ENCODE measurements around the gene TGFA. TPM values are rescaled to one million over a fixed set of nuclear protein-coding genes. Genes with fewer than 3 reads are reported as not detected.

The TGFA gene
- total RNA-seq, 1 donor from 2014 or later = 0.26 TPM

DNA sequence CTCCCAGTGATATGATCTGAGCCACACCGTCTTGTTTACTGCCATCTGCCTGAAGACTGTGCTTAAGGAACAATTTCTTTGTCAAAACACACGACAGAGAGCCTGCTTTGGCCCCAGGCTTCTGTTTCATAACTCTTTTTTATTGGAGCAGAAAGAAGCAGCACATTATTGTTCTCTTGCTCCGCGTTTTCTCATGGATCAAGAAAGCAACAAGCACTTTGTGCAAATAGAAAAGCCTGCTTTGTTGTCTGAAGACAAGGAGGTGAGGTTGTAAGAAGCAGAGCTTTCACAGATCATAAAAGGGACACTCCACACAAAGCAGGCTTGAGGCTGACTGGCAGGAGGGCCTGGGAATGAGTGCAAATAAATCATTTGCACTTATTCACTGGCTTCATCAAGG, 133.5 kb downstream of the TGFA start:
- no peak for DNase-seq (ENCODE audit: low read depth, low spot score)

DNA sequence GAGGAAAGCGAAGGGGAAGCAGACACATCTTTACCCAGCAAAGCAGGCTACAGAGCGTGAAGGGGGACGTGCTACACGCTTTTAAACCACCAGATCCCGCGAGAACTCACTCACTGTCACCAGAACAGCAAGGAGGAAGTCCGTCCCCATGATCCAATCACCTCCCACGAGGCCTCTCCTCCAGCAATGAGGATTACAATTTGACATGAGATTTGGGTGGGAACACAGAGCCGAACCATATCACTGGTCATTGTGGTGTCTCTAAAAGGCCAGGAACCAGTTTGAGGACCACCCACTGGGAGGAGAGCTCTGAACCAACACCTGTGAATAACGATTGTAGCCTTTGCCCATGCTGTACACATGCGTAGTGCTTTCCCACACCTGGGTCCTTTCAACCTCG, 135.1 kb downstream of the TGFA start:
- DNase-seq (ENCODE audit: low read depth, low spot score) = no peak

DNA sequence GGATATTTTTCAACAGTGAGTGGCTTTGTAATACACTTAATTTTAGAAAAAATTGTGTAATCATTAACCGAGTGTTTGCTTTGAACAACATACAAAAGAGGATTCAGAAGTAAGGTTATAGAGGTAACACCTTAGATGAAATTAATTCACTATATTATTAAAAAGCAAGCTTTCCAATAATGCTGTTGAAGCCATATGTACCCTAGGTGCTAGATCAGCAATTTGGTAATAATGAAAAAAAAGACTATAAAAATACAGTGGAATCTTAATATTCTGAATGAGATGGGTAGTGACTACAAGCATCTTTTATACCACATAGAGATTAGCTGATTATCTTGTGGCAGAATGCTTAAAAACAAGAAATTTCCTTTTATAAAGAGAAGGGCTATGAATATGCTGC, 136.6 kb downstream of the TGFA start:
- no peak for DNase-seq (ENCODE audit: low read depth, low spot score)

DNA sequence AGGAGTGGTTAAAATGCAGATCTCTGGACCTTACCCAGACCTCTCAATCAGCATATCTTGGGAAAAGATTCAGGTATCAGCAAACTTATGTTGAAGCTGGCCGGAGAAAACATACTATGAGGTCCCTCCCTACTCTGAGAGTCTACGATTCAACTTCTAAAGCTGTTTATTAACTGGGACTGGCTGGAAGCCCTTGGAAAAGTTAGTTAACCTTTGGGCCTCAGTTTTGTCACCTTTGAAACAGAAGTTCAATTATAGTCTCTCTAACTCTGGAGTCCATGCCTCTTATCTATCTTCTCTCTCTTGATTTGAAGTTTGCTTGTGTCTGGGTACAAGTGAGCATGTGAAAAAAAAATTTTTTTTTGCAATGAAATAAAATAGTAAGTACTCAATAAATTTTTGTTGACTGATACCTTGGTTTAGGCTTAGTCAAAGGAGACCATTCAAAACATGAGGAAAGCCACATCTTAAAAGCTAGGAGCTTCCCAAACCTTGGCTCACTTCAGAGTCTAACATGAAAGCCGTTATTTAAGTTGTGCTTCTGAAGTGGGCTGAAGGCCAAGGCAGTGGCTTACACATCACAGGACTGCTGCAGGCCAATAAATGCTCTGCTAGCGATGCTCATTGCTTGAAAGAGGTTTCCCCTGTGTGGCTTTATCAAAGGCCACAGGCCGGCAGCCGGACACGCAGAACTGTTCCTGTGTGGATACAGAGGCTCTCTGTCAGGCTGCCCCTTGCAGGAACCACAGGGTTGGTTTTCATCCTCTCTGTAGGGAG, 141.1 kb downstream of the TGFA start:
- no peak for DNase-seq (ENCODE audit: low read depth, low spot score)

DNA sequence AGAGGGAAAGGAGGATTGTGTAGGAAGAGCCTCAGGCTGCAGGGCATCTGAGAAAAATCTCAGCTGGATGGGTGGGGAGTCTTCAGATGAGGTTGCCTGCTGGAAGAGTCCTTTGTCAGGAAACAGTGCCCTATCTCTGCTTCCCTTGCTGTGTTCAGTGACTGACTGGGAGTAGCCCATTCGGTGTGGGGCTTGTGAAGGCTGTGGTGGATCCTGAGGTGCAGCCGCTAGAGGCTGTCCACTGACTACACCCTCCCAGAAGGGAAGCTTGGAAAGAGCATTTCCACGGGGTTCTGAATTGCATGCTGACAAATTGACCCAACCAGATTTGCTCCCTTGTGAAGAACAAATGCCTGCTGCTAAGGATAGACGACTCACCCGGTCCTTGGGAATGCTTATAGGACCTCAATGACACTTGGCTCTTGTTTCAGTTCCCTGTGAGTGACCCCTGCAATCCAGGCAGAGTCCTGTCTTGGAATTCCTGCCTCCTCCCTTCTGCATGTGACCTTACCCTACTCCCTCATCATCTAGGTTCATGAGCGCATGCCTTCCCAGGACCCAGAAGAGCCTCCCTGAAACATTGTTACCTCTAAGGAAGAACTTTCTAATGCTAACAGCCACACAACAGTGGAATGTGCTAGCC, 142.0 kb downstream of the TGFA start:
- DNase-seq (ENCODE audit: low read depth, low spot score) = no peak

DNA sequence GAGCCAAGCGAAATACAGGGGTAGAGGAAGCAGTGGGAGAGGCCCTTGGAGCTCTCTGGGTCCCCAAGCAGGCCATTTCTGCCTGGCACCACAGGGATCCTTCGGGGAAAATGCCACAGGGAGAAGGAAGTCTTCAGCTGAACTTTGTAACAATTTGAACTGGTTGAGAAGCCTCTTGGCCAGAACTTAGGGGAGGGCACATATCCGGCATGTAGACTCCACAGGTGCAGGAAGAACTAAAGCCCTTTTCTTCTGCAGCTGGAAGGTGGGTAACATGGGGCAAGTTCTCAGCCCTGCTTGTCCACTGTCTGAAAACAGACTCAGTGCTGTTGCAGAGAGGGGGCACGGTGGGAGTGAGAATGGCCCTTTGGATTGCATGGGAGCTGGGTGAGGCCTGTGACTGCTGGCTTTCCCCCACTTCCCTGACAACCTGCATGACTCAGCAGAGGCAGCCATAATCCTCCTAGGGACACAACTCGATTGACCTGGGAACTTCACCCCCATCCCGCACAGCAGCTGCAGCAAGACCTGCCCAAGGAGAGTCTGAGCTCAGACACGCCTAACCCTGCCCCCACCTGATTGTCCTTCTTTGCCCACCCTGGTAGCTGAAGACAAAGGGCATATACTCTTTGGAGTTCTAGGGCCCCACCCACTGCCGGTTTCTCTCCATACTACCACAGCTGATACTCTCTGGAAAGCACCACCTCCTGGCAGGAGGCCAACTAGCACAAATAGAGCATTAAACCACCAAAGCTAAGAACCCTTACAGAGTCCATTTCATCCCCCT, 150.2 kb downstream of the TGFA start:
- no peak for DNase-seq (ENCODE audit: low read depth, low spot score)

DNA sequence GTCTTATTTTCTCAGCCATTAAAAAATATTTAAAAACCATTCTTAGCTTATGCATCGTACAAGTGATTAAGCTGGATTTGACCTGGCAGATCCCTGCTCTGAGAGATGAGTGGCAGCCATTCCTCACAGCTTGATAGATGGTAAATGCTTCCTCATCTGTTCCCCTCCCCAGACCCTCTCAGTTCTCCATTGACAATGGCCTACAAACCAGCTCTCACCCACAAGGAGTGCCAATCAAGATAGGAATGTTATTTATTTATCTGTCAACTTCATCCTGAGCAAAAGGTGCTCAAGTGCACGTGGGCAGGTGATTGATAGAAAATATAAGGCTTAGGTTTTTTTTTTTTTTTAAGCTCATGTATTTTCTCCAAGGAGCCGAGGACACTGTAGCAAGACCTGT, 153.1 kb downstream of the TGFA start:
- DNase-seq (ENCODE audit: low read depth, low spot score) = no peak

DNA sequence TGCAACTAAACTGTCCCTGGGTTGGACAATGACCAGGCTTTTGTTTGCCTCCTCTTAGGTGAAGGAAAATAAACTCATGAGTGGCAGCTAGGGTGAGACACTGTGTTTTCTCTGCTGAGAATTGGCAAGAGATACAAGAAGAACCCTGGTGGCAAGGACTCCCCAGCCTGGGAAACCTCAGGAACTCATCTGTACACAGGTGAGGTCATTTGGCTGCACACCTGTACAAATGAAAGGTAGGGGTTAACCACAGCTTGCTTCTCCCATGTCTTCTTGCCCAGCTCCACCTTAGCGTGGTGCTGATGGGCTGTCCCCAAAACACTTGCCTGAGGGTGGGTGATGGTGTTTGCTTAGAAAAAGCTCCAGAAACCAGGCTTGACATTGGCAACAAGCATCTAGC, 154.6 kb downstream of the TGFA start:
- no peak for DNase-seq (ENCODE audit: low read depth, low spot score)

Other genes with a start within 250 kb of the TGFA start
- gene ADD2, start 214.4 kb upstream of the TGFA start, total RNA-seq = 2.6 and 4.6 TPM in 2 replicates
- gene FIGLA, start 236.8 kb upstream of the TGFA start, total RNA-seq = not detected in 2 replicates

All from pulmonary artery endothelial cell (primary cell).